PC-9 (cell line): ENCODE data around the gene APLF.

Source experiments
- EZH2 ChIP-seq: fragments of 200-600 bp; sonication (generic); IDR thresholded peaks from 2 replicates; pipeline ENCODE4 v1.8.0; 2017; ENCODE audit warnings: antibody characterized with exemption, low read depth
- TF ChIP-seq, protein P1 (sequence below): fragments of 200-600 bp; sonication (generic); conservative IDR thresholded peaks from 2 replicates; pipeline ENCODE4 v1.6.1; 2017; ENCODE audit warnings: mixed run types, antibody characterized with exemption, mild to moderate bottlenecking, moderate library complexity

- TF ChIP-seq, protein P1, sequence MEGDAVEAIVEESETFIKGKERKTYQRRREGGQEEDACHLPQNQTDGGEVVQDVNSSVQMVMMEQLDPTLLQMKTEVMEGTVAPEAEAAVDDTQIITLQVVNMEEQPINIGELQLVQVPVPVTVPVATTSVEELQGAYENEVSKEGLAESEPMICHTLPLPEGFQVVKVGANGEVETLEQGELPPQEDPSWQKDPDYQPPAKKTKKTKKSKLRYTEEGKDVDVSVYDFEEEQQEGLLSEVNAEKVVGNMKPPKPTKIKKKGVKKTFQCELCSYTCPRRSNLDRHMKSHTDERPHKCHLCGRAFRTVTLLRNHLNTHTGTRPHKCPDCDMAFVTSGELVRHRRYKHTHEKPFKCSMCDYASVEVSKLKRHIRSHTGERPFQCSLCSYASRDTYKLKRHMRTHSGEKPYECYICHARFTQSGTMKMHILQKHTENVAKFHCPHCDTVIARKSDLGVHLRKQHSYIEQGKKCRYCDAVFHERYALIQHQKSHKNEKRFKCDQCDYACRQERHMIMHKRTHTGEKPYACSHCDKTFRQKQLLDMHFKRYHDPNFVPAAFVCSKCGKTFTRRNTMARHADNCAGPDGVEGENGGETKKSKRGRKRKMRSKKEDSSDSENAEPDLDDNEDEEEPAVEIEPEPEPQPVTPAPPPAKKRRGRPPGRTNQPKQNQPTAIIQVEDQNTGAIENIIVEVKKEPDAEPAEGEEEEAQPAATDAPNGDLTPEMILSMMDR: no peak
- TF ChIP-seq EZH2: no peak
Measured at GRCh38 chr2:68604077-68604476, 136.7 kb downstream of the APLF start.
